HL-60 (cell line): ENCODE measurements around the gene SLC3A2.

Experiments
- CTCF ChIP-seq: IDR thresholded peaks from one replicate; pipeline ENCODE4 v1.5.1; 2011; ENCODE audit warnings: low read length, control low read depth, inconsistent platforms; ENCODE audit not compliant: insufficient read depth
- GABPA ChIP-seq: IDR thresholded peaks from 2 replicates; pipeline ENCODE4 v1.6.1; 2012; ENCODE audit warnings: low read depth
- POLR2AphosphoS5 ChIP-seq: IDR thresholded peaks from 2 replicates; pipeline ENCODE4 v1.6.1; 2012; ENCODE audit warnings: low read depth
- REST ChIP-seq: IDR thresholded peaks from 2 replicates; pipeline ENCODE4 v1.6.1; 2012; ENCODE audit warnings: low read depth; ENCODE audit not compliant: insufficient replicate concordance
- SPI1 ChIP-seq: IDR thresholded peaks from 2 replicates; pipeline ENCODE4 v1.6.1; 2012; ENCODE audit warnings: low read depth, mild to moderate bottlenecking, borderline replicate concordance

GRCh38 chr11:62933285-62933684 lies 52.6 kb downstream of the SLC3A2 start:
- TF ChIP-seq CTCF (no peak), REST (no peak), POLR2AphosphoS5 (no peak), GABPA (no peak), SPI1 (no peak)
